Lung microvascular endothelial cell (primary cell): Measurements from ENCODE around the gene PPIH. TPM values are rescaled to one million over a fixed set of nuclear protein-coding genes. Genes with fewer than 3 reads are reported as not detected.
"Not testable (repeated sequence)": the region's sequence is repeated elsewhere in the genome, so short reads cannot be mapped to it uniquely, and the experiment has no call there.

Experiments used
- DNase-seq, 2 donors: peaks; one replicate each; pipeline versions ENCODE4 v3.0.0 to v3.0.0-alpha.2; 2010; ENCODE audit warnings: low read depth in 2 of 2
- total RNA-seq: library from RNA; depleted of rRNA; stranded (reverse); fragments of >200 nt; gene quantifications from 2 replicates; pipeline ENCODE4 v1.2.1, GENCODE V29; 2014

PPIH gene
- 12.3 and 22.4 TPM in 2 replicates for total RNA-seq

GRCh38 chr1:42657981-42658876 is at the start of gene PPIH:
TSS of gene PPIH (plus strand) at chr1:42658423. CDS start at chr1:42658447, 24 bp downstream.
- DNase-seq: peak; percentile 92 to 93

- no peak for DNase-seq
Measured at GRCh38 chr1:42613803-42614131, 44.5 kb upstream of the PPIH start.

GRCh38 chr1:42618866-42619265 is 39.4 kb upstream of the PPIH start:
- no peak for DNase-seq

- DNase-seq: no peak
Measured at GRCh38 chr1:42620307-42620706, 37.9 kb upstream of the PPIH start.

- not testable (repeated sequence) for DNase-seq
Measured at GRCh38 chr1:42621180-42621579, 37.0 kb upstream of the PPIH start.

- DNase-seq: not testable (repeated sequence)
Measured at GRCh38 chr1:42627205-42627604, 31.0 kb upstream of the PPIH start.

- DNase-seq: no peak
Measured at GRCh38 chr1:42639116-42639515, 19.1 kb upstream of the PPIH start.

GRCh38 chr1:42646056-42646455 is 12.2 kb upstream of the PPIH start:
- peak; percentile 65 to 80 for DNase-seq

GRCh38 chr1:42657201-42657600 is 1.0 kb upstream of the PPIH start:
- DNase-seq: no peak

- peak; percentile 31 to 35 for DNase-seq
Measured at GRCh38 chr1:42658877-42659337, 684 bp downstream of the PPIH start.

GRCh38 chr1:42660907-42661500 is 2.8 kb downstream of the PPIH start:
- no peak for DNase-seq

- no peak for DNase-seq
Measured at GRCh38 chr1:42669936-42670335, 11.7 kb downstream of the PPIH start.

GRCh38 chr1:42670425-42670824 is 12.2 kb downstream of the PPIH start:
- DNase-seq: no peak

- peak; percentile 87 to 96 for DNase-seq
Measured at GRCh38 chr1:42674214-42674613, 16.0 kb downstream of the PPIH start.

- peak; percentile 16 to 91 for DNase-seq
Measured at GRCh38 chr1:42674682-42675081, 16.5 kb downstream of the PPIH start.

GRCh38 chr1:42675467-42675866 is 17.2 kb downstream of the PPIH start:
- DNase-seq: no peak

- no peak for DNase-seq
Measured at GRCh38 chr1:42676534-42677087, 18.4 kb downstream of the PPIH start.

- no peak for DNase-seq
Measured at GRCh38 chr1:42679364-42679983, 21.3 kb downstream of the PPIH start.

- DNase-seq: no peak
Measured at GRCh38 chr1:42680055-42680454, 21.8 kb downstream of the PPIH start.

- DNase-seq: peak; percentile 37 to 51
Measured at GRCh38 chr1:42680921-42681683, 22.9 kb downstream of the PPIH start.

- DNase-seq: peak; percentile 99
Measured at GRCh38 chr1:42681741-42682483, 23.7 kb downstream of the PPIH start, which contains the start of gene YBX1. TSS of gene YBX1 (plus strand) at chr1:42682418. CDS start at chr1:42682566, 148 bp downstream.
